Caco-2 (cell line): ENCODE data around the gene KCNQ5. TPM values are rescaled to one million over a fixed set of nuclear protein-coding genes. Genes with fewer than 3 reads are reported as not detected.

Experiments
- BruUV-seq: library from RNA; stranded (reverse); fragments of 400-500 nt; replicated peaks from 2 replicates; lab custom pipeline; 2021; lab: Mats Ljungman, UMichigan
- CTCF ChIA-PET: fragments of 300-600 bp; sonication (Branson Sonifier 250); formaldehyde crosslinking; loops from one replicate; lab custom pipeline; 2022; ENCODE audit warnings: antibody characterized with exemption; lab: Charles Lee
- POLR2A ChIA-PET: fragments of 300-600 bp; sonication (Branson Sonifier 250); formaldehyde crosslinking; loops from one replicate; lab custom pipeline; 2022; ENCODE audit warnings: antibody characterized with exemption; lab: Charles Lee
- DNase-seq, 2 experiments: peaks; one replicate each; pipeline versions ENCODE4 v3.0.0 to v3.0.0-alpha.2; 2020 to 2022
- H3K27me3 ChIP-seq: replicated peaks from 2 replicates; pipeline ENCODE4 v1.6.0; 2011; ENCODE audit warnings: low read length; ENCODE audit not compliant: control insufficient read depth, insufficient read depth
- H3K36me3 ChIP-seq: 2 replicates; pipeline ENCODE4 v1.5.1; 2011; ENCODE audit warnings: low read length; ENCODE audit not compliant: control insufficient read depth, insufficient read depth
- H3K4me1 ChIP-seq: fragments of 250-450 bp; sonication (Bioruptor Pico); 2 replicates; pipeline ENCODE4 v1.5.1; 2020; ENCODE audit warnings: mild to moderate bottlenecking
- H3K4me3 ChIP-seq: 2 replicates; pipeline ENCODE4 v1.5.1; 2011; ENCODE audit warnings: low read depth, mild to moderate bottlenecking, control low read depth, low read length
- H3K9me3 ChIP-seq: fragments of 250-450 bp; sonication (Bioruptor Pico); 2 replicates; pipeline ENCODE4 v1.5.1; 2020; ENCODE audit warnings: mild to moderate bottlenecking, moderate library complexity
- H3K27ac Mint-ChIP-seq: one replicate; pipeline ENCODE4 v1.8.0; 2022; ENCODE audit warnings: mixed read lengths; ENCODE audit not compliant: unreplicated experiment
- H3K27me3 Mint-ChIP-seq: one replicate; pipeline ENCODE4 v1.8.0; 2022; ENCODE audit warnings: mixed read lengths; ENCODE audit not compliant: insufficient read depth, unreplicated experiment
- H3K36me3 Mint-ChIP-seq: one replicate; pipeline ENCODE4 v1.8.0; 2022; ENCODE audit warnings: mild to moderate bottlenecking, mixed read lengths; ENCODE audit not compliant: insufficient read depth, unreplicated experiment
- H3K4me1 Mint-ChIP-seq: one replicate; pipeline ENCODE4 v1.8.0; 2022; ENCODE audit warnings: low read depth, mixed read lengths; ENCODE audit not compliant: unreplicated experiment
- H3K4me3 Mint-ChIP-seq: one replicate; pipeline ENCODE4 v1.8.0; 2022; ENCODE audit warnings: mild to moderate bottlenecking, moderate library complexity, mixed read lengths; ENCODE audit not compliant: unreplicated experiment
- H3K9me3 Mint-ChIP-seq: one replicate; pipeline ENCODE4 v1.8.0; 2022; ENCODE audit warnings: mixed read lengths; ENCODE audit not compliant: unreplicated experiment
- CTCF ChIP-seq, 2 experiments: fragments of 200-600 bp in 1 of 2; IDR thresholded peaks; 1 replicate in 1 of 2; 2 replicates in 1 of 2; pipeline versions ENCODE4 v1.5.1 to v1.8.0; 2011 to 2022; ENCODE audit warnings: antibody characterized with exemption in 1 of 2, control low read depth in 1 of 2, inconsistent platforms in 1 of 2, low read depth in 1 of 2, low read length in 1 of 2, mild to moderate bottlenecking in 1 of 2, moderate library complexity in 1 of 2; ENCODE audit not compliant: insufficient read depth in 1 of 2, severe bottlenecking in 1 of 2, unreplicated experiment in 1 of 2
- intact Hi-C: fragments of 100-400 bp; cut with micrococcal nuclease; formaldehyde crosslinking; loops from one replicate; pipeline ENCODE4 v1.10.0; 2022; ENCODE audit not compliant: unreplicated experiment
- total RNA-seq: library from RNA; stranded (reverse); gene quantifications from 2 replicates; pipeline ENCODE4 v1.2.3, GENCODE V29; 2022

The KCNQ5 gene
- total RNA-seq, 1 experiment from 2014 or later: 0.20 TPM

DNA sequence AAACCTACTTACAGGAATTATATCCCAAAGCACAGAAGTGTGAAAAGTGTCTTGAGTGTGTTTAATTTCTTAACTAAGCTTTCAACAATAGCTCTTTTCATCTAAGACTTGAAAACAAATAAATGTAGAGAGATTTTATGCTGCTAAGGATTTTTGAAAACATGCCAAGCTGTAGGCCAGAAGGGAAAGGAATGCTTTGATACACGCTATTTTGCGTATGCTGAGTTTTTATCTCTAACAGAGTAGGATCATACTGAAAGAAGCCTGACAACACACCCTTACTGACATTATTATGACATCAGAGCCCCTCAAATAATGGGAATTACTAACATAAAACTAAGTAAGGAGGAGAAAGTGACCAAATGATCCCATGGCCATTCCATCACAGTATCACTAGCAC is 338.0 kb downstream of the KCNQ5 start:
- intact Hi-C loops: no loop called here
- CTCF ChIA-PET: no interaction called here
- Histone ChIP-seq H3K9me3 (no peaks in the 10 kb centered on the region), H3K4me3 (no peak overlapping the region), H3K4me1 (no peaks in the 10 kb centered on the region), H3K36me3 (no peaks in the 10 kb centered on the region), H3K27me3 (no peaks in the 10 kb centered on the region)
- POLR2A ChIA-PET: no interaction called here
- H3K4me1 Mint-ChIP-seq: no peaks in the 10 kb centered on the region
- no peaks in the 10 kb centered on the region for H3K27me3 Mint-ChIP-seq
- no peak for TF ChIP-seq CTCF (IDR thresholded peaks at IDR 0.05; ENCODE audit: insufficient read depth in 1 of 2, low read depth in 1 of 2, low read length in 1 of 2, severe bottlenecking in 1 of 2, unreplicated experiment in 1 of 2)
- no peaks in the 10 kb centered on the region for H3K36me3 Mint-ChIP-seq
- no peaks in the 10 kb centered on the region for H3K9me3 Mint-ChIP-seq
- no TSS peak for BruUV-seq
- H3K27ac Mint-ChIP-seq: no peak overlapping the region
- no peak overlapping the region for H3K4me3 Mint-ChIP-seq
- DNase-seq: no peak

- POLR2A ChIA-PET: no interaction called here
- no peaks in the 10 kb centered on the region for H3K9me3 Mint-ChIP-seq
- intact Hi-C loops: no loop called here
- Histone ChIP-seq H3K4me3 (no peak overlapping the region), H3K36me3 (no peaks in the 10 kb centered on the region), H3K9me3 (no peaks in the 10 kb centered on the region), H3K4me1 (peaks cover 5% of the 10 kb centered on the region), H3K27me3 (no peaks in the 10 kb centered on the region)
- CTCF ChIA-PET: no interaction called here
- no peaks in the 10 kb centered on the region for H3K36me3 Mint-ChIP-seq
- no peaks in the 10 kb centered on the region for H3K27me3 Mint-ChIP-seq
- no peak overlapping the region for H3K4me3 Mint-ChIP-seq
- H3K4me1 Mint-ChIP-seq: peaks cover 10% of the 10 kb centered on the region
- DNase-seq: no peak
- BruUV-seq: no TSS peak
- no peak for TF ChIP-seq CTCF (IDR thresholded peaks at IDR 0.05; ENCODE audit: insufficient read depth in 1 of 2, low read depth in 1 of 2, low read length in 1 of 2, severe bottlenecking in 1 of 2, unreplicated experiment in 1 of 2)
- H3K27ac Mint-ChIP-seq: no peak overlapping the region
Measured at GRCh38 chr6:72963946-72964345, 342.1 kb downstream of the KCNQ5 start.

GRCh38 chr6:72966628-72967280 is 344.9 kb downstream of the KCNQ5 start:
- Mint-ChIP-seq H3K9me3 (no peaks in the 10 kb centered on the region), H3K4me1 (peaks cover 10% of the 10 kb centered on the region), H3K36me3 (no peaks in the 10 kb centered on the region), H3K27ac (no peak overlapping the region), H3K4me3 (no peak overlapping the region), H3K27me3 (no peaks in the 10 kb centered on the region)
- ChIA-PET CTCF (no interaction called here), POLR2A (no interaction called here)
- intact Hi-C loops: no loop called here
- Histone ChIP-seq H3K36me3 (no peaks in the 10 kb centered on the region), H3K4me1 (peaks cover 11% of the 10 kb centered on the region), H3K27me3 (no peaks in the 10 kb centered on the region), H3K4me3 (no peak overlapping the region), H3K9me3 (no peaks in the 10 kb centered on the region)
- no peak for TF ChIP-seq CTCF (IDR thresholded peaks at IDR 0.05; ENCODE audit: insufficient read depth in 1 of 2, low read depth in 1 of 2, low read length in 1 of 2, severe bottlenecking in 1 of 2, unreplicated experiment in 1 of 2)
- no TSS peak for BruUV-seq
- no peak for DNase-seq
